WERI-Rb-1 (cell line): ENCODE data around the gene WBP1L.

Experiments used
- DNase-seq: peaks from one replicate; pipeline ENCODE4 v3.0.0-alpha.2; 2020
- H3K27ac ChIP-seq: fragments of 250-450 bp; sonication (Bioruptor Pico); 2 replicates; pipeline ENCODE4 v1.5.1; 2020; ENCODE audit warnings: mild to moderate bottlenecking, moderate library complexity
- H3K27me3 ChIP-seq: fragments of 250-450 bp; sonication (Bioruptor Pico); 2 replicates; pipeline ENCODE4 v1.5.1; 2021; ENCODE audit warnings: mild to moderate bottlenecking, low read depth, moderate library complexity; ENCODE audit not compliant: insufficient read depth, severe bottlenecking
- H3K36me3 ChIP-seq: fragments of 250-450 bp; sonication (Bioruptor Pico); 2 replicates; pipeline ENCODE4 v1.5.1; 2020; ENCODE audit warnings: mild to moderate bottlenecking, moderate library complexity
- H3K4me3 ChIP-seq: 2 replicates; pipeline ENCODE4 v1.5.1; 2011; ENCODE audit warnings: low read depth, mild to moderate bottlenecking, control low read depth, low read length
- H3K9me3 ChIP-seq: fragments of 250-450 bp; sonication (Bioruptor Pico); 2 replicates; pipeline ENCODE4 v1.5.1; 2021; ENCODE audit warnings: mild to moderate bottlenecking, moderate library complexity; ENCODE audit not compliant: severe bottlenecking
- TF ChIP-seq, protein P1 (sequence below): IDR thresholded peaks from 2 replicates; pipeline ENCODE4 v1.5.1; 2011; ENCODE audit warnings: low read depth, mild to moderate bottlenecking, control low read depth, inconsistent platforms, low read length

The WBP1L gene

DNA sequence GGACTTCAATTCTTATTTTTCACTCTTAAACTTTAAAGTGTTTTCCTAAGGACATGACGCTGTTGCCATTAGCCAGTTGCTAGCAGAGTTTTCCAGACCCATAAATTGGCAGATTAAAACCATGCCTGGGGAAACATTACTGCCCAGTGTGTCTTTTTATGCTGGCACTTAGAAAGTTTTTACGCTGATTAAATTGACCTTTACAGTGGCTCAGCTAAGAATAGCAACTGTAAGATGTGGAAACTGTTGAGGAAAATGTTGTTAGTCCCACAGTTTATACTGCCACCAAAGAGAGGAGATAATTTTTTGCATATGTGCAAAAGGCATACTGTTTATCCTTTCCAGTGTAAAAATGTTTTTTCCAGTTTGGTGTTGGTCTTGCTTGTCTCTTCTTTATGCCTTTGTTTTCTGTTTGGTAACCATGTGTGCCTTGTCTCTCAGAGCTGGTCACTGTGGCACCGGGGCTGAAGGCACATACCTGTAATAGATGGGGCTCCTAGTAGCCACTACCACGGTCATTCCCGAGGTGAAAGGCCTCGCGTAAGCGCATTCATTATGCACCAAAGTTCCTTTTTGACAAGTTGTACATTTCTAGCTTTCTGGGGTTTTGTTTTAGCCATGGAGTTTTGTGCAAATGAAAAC is 48.1 kb downstream of the WBP1L start:
- TF ChIP-seq, protein P1, sequence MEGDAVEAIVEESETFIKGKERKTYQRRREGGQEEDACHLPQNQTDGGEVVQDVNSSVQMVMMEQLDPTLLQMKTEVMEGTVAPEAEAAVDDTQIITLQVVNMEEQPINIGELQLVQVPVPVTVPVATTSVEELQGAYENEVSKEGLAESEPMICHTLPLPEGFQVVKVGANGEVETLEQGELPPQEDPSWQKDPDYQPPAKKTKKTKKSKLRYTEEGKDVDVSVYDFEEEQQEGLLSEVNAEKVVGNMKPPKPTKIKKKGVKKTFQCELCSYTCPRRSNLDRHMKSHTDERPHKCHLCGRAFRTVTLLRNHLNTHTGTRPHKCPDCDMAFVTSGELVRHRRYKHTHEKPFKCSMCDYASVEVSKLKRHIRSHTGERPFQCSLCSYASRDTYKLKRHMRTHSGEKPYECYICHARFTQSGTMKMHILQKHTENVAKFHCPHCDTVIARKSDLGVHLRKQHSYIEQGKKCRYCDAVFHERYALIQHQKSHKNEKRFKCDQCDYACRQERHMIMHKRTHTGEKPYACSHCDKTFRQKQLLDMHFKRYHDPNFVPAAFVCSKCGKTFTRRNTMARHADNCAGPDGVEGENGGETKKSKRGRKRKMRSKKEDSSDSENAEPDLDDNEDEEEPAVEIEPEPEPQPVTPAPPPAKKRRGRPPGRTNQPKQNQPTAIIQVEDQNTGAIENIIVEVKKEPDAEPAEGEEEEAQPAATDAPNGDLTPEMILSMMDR, result no peak
- H3K4me3 ChIP-seq, result no peak overlapping the region

DNA sequence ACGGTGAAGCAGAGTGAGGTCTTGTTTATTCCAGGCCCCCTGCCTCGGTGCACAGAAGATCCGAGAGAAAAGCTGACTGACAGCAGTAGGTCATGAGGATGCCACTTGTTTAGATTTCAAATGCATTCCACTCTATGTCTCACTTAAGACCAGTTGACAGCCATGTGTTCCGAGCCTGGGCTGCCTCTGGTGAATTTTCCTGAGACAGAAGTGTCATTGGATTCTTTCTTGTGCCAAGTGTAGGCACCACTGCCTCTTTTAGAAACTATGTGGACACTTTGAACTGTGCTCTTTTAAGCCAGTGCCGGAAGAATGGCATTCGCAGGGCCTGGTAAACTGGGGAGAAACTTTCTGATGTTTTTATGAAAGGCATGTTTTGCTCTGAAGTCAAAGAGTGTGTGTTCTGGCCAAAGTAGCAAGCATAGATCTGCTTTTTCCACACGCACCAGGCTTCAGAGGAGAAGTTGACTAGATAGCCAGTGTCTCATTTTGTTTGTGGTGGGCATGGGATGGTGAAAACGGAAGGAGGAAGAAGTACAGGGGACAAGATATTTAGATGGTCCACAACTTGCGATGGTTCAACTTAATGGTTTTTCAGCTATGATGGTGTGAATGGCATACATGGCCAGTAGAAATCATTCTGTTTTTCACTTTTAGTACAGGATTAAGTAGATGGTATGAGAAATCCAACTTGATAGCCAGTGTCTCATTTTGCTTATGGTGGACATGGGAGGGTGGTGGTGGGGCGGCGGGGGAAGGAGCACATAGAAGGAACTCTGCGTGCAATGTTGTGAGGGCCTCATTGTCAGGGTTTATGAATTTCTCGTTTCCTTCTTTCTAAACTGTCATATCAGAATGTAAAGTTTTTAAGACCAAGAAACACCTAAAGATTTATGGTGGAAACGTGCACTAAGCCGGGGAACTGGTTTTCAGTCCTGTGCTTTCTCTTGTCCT is 52.0 kb downstream of the WBP1L start:
- Histone ChIP-seq H3K4me3 (no peak overlapping the region), H3K27ac (no peak overlapping the region), H3K9me3 (no peaks in the 10 kb centered on the region), H3K27me3 (no peaks in the 10 kb centered on the region), H3K36me3 (no peaks in the 10 kb centered on the region)
- TF ChIP-seq, protein P1, result no peak
- DNase-seq, result no peak

More for the DNA sequence above, 48.1 kb downstream of the WBP1L start:
- H3K27ac ChIP-seq, result no peak overlapping the region
- H3K36me3 ChIP-seq, result no peaks in the 10 kb centered on the region
- no peak for DNase-seq
- H3K9me3 ChIP-seq, result peaks cover 2% of the 10 kb centered on the region
- no peaks in the 10 kb centered on the region for H3K27me3 ChIP-seq

DNA sequence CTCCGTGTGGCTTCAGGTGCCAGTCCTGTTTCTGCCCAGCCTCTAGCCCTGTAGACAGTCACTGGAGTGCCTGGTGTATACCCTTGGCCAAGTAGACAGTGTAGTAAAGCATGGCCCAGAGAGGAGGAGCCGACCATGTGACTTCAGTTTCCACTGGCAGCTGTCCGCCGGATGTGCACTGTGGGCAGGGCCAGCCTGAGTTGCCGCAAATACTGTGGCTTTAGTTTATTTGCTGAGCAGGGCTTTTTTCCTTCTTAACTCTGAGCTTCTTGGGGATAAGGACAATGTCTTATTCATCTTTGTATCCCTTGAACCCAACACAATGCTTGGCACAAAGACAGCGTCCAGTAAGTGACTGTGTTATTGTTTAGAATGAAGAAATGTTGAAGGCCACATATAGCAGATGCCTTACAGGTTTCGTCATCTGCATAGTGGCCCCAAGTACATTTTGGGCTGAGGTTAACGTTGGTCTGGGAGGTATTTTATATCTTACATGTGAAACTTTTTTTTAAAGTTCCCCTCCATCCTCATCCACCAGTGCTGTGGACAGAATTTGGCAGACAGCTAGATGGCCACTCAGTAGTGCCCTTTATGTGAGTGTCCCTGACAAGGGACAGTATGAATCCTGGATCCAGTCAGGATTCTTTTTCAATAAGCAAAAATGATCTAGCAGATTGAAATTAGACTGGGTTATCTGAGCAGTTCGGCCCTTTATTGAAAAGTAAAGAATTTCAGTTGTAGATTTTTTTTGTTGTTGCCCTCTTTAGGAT is 52.8 kb downstream of the WBP1L start:
- Histone ChIP-seq H3K4me3 (no peak overlapping the region), H3K27me3 (no peaks in the 10 kb centered on the region), H3K36me3 (no peaks in the 10 kb centered on the region), H3K27ac (no peak overlapping the region), H3K9me3 (no peaks in the 10 kb centered on the region)
- TF ChIP-seq, protein P1, result no peak
- no peak for DNase-seq

DNA sequence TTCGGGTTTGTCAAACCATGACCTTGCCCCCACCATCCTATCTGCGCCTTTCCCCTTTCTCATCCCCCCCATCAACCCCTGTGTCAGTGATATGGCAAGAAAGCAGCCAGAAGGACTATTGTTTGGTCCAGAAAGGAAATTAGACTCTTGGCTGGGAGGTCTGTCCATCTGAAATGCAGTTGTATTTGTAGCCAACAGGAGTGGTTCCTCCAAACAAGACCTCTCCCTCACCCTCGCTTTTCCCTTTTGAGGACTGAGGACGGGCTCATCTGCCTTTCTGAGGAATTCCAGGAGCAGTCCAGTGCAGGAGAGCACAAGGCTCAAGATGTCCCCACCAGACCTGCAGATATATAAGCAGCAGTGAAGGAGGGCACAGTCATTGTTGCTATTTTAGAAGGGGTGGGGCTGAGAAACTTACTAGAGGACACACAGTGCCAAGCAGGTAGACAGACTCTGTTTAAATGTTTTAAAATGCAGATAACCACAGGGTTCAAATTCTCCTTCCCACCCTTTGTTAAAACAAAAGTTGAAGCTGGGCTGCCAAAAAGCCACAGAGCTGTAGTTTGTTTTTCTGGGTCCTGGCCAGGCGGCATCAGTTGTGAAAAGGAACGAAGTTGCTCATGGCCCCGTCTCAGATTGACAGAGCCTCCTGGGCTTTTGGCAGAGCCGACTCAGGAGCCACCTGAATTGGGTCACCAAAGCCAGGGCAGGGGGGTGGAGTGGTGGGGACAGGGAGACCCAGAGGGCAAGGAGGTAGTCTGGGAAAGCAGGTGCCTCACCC is 56.1 kb downstream of the WBP1L start:
- H3K36me3 ChIP-seq, result no peaks in the 10 kb centered on the region; the same call in 1 of the 2 replicates
- H3K27me3 ChIP-seq, result no peaks in the 10 kb centered on the region
- H3K9me3 ChIP-seq, result no peaks in the 10 kb centered on the region
- no peak overlapping the region for H3K27ac ChIP-seq
- no peak for DNase-seq
- no peak overlapping the region for H3K4me3 ChIP-seq
- TF ChIP-seq, protein P1, result no peak

DNA sequence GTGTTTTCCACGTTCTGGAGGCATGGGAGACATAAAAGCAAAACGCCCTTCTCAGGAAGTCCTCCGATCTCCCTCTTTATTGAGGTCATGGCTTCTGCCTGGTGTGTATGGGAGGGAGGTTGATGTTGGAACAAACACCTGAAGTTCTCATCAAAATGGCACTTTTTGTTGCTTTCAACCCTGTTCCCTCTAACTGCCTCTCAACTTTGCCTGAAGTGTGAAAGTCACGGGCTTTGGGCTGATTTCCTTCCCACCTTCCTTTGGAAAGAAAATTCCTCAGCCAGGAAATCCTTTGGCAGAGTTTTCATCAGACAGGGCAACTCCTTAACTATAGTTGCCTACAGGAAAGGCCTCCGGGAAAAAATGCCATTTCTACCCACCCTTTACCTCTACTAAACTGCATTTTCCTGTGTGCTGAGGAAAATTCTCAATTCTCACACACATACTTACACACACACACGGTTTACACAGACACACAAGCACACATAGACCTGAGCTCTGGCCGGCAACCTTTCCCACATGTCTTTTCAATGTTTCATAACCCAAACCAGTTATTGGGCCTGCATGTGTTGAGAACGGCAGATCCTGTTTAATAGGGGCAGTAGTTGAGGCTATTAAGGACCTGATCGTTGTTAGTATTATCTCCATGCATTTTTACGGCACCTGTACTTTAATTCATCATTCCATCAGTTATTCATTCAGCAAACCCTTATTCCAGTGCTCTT is 57.0 kb downstream of the WBP1L start:
- TF ChIP-seq, protein P1, result no peak
- H3K4me3 ChIP-seq, result no peak overlapping the region
- no peaks in the 10 kb centered on the region for H3K27me3 ChIP-seq
- no peak for DNase-seq
- no peaks in the 10 kb centered on the region for H3K9me3 ChIP-seq
- H3K27ac ChIP-seq, result no peak overlapping the region
- no peaks in the 10 kb centered on the region; the same call in 1 of the 2 replicates for H3K36me3 ChIP-seq
